WTC11 (cell line): ENCODE measurements around the gene ANKRD11.
"Not testable (repeated sequence)": the region's sequence is repeated elsewhere in the genome, so short reads cannot be mapped to it uniquely, and the experiment has no call there.

Experiments
- CREB1 ChIP-seq: sonication (generic); formaldehyde crosslinking; IDR thresholded peaks from 2 replicates; pipeline ENCODE4 v1.8.0; 2023; ENCODE audit warnings: mild to moderate bottlenecking, missing genetic modification reagents
- CREM ChIP-seq: sonication (generic); formaldehyde crosslinking; IDR thresholded peaks from 2 replicates; pipeline ENCODE4 v1.8.1; 2022; ENCODE audit warnings: mild to moderate bottlenecking, missing genetic modification reagents, moderate library complexity
- E2F1 ChIP-seq: sonication (generic); formaldehyde crosslinking; IDR thresholded peaks from 2 replicates; pipeline ENCODE4 v1.8.0; 2022; ENCODE audit warnings: mild to moderate bottlenecking, missing genetic modification reagents
- FOXJ3 ChIP-seq: sonication (generic); formaldehyde crosslinking; IDR thresholded peaks from 2 replicates; pipeline ENCODE4 v1.9.0; 2021; ENCODE audit warnings: missing genetic modification reagents, mild to moderate bottlenecking, borderline replicate concordance
- GABPB1 ChIP-seq: sonication (generic); formaldehyde crosslinking; IDR thresholded peaks from 2 replicates; pipeline ENCODE4 v1.8.1; 2023; ENCODE audit warnings: mild to moderate bottlenecking, missing genetic modification reagents
- SOX15 ChIP-seq: fragments of 250-450 bp; sonication (Bioruptor Pico); IDR thresholded peaks from 2 replicates; pipeline ENCODE4 v1.9.0; 2021; ENCODE audit warnings: mild to moderate bottlenecking
- SP1 ChIP-seq: sonication (generic); formaldehyde crosslinking; conservative IDR thresholded peaks from 2 replicates; pipeline ENCODE4 v1.8.1; 2022; ENCODE audit warnings: missing genetic modification reagents
- TEAD1 ChIP-seq: sonication (generic); formaldehyde crosslinking; IDR thresholded peaks from 2 replicates; pipeline ENCODE4 v1.8.0; 2022; ENCODE audit warnings: mild to moderate bottlenecking, missing genetic modification reagents
- TEAD4 ChIP-seq: sonication (generic); formaldehyde crosslinking; IDR thresholded peaks from 2 replicates; pipeline ENCODE4 v1.8.0; 2022; ENCODE audit warnings: mild to moderate bottlenecking, missing genetic modification reagents
- USF1 ChIP-seq: sonication (generic); formaldehyde crosslinking; IDR thresholded peaks from 2 replicates; pipeline ENCODE4 v1.8.0; 2022; ENCODE audit warnings: mild to moderate bottlenecking, missing genetic modification reagents
- ZBTB21 ChIP-seq: sonication (generic); formaldehyde crosslinking; IDR thresholded peaks from 2 replicates; pipeline ENCODE4 v1.8.1; 2023; ENCODE audit warnings: mild to moderate bottlenecking, missing genetic modification reagents, borderline replicate concordance
- TF ChIP-seq, protein P1 (sequence below): fragments of 200-600 bp; IDR thresholded peaks from 2 replicates; pipeline ENCODE4 v1.8.0; 2022; ENCODE audit warnings: antibody characterized with exemption
- TF ChIP-seq, protein P2 (sequence below): sonication (generic); formaldehyde crosslinking; IDR thresholded peaks from 2 replicates; pipeline ENCODE4 v1.8.1; 2023; ENCODE audit warnings: mild to moderate bottlenecking, moderate library complexity, missing genetic modification reagents
- TF ChIP-seq, protein P3 (sequence below): sonication (generic); formaldehyde crosslinking; IDR thresholded peaks from 2 replicates; pipeline ENCODE4 v1.8.0; 2022; ENCODE audit warnings: mild to moderate bottlenecking, missing genetic modification reagents

DNA sequence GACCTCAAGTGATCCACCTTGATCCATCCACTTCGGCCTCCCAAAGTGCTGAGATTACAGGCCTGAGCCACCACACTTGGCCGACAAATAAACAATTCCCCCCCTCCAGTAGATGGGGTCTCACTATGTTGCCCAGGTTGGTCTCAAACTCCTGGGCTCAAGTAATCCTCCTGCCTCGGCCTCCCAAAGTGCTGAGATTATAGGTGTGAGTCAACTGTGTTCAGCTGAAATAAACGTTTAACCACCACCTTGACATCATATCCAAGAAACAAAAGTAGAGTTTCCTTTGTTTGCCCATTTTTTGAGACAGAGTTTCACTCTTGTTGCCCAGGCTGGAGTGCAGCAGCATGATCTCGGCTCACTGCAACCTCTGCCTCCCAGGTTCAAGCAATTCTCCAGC, 107.8 kb downstream of the ANKRD11 start:
- TF ChIP-seq, protein P1, sequence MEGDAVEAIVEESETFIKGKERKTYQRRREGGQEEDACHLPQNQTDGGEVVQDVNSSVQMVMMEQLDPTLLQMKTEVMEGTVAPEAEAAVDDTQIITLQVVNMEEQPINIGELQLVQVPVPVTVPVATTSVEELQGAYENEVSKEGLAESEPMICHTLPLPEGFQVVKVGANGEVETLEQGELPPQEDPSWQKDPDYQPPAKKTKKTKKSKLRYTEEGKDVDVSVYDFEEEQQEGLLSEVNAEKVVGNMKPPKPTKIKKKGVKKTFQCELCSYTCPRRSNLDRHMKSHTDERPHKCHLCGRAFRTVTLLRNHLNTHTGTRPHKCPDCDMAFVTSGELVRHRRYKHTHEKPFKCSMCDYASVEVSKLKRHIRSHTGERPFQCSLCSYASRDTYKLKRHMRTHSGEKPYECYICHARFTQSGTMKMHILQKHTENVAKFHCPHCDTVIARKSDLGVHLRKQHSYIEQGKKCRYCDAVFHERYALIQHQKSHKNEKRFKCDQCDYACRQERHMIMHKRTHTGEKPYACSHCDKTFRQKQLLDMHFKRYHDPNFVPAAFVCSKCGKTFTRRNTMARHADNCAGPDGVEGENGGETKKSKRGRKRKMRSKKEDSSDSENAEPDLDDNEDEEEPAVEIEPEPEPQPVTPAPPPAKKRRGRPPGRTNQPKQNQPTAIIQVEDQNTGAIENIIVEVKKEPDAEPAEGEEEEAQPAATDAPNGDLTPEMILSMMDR: not testable (repeated sequence)
- TF ChIP-seq ZBTB21 (CRISPR knock-in tag); CREM (CRISPR knock-in tag); CREB1; SOX15 (CRISPR knock-in tag); SP1 (CRISPR knock-in tag); TEAD1; E2F1 (CRISPR knock-in tag); FOXJ3 (CRISPR knock-in tag); GABPB1 (CRISPR knock-in tag); USF1; TEAD4 (CRISPR knock-in tag): not testable (repeated sequence)
- TF ChIP-seq, protein P2, sequence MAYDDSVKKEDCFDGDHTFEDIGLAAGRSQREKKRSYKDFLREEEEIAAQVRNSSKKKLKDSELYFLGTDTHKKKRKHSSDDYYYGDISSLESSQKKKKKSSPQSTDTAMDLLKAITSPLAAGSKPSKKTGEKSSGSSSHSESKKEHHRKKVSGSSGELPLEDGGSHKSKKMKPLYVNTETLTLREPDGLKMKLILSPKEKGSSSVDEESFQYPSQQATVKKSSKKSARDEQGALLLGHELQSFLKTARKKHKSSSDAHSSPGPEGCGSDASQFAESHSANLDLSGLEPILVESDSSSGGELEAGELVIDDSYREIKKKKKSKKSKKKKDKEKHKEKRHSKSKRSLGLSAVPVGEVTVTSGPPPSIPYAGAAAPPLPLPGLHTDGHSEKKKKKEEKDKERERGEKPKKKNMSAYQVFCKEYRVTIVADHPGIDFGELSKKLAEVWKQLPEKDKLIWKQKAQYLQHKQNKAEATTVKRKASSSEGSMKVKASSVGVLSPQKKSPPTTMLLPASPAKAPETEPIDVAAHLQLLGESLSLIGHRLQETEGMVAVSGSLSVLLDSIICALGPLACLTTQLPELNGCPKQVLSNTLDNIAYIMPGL (CRISPR knock-in tag): not testable (repeated sequence)
- TF ChIP-seq, protein P3, sequence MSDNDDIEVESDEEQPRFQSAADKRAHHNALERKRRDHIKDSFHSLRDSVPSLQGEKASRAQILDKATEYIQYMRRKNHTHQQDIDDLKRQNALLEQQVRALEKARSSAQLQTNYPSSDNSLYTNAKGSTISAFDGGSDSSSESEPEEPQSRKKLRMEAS: not testable (repeated sequence)
